SK-MEL-5 (cell line): ENCODE data around the gene WNT9A. TPM values are rescaled to one million over a fixed set of nuclear protein-coding genes. Genes with fewer than 3 reads are reported as not detected.

Experiments used
- DNase-seq: peaks from one replicate; pipeline ENCODE4 v3.0.0-alpha.2; 2016; ENCODE audit warnings: low read depth, low spot score
- in situ Hi-C: cut with HindIII; loops from 2 replicates; pipeline ENCODE4 v1.10.0; 2016; ENCODE audit warnings: low sequenced_read_pairs, high pct_unique_total_duplicates, low pct_unique_long_range_greater_than_20kb
- total RNA-seq: library from RNA; depleted of rRNA; stranded (reverse); fragments of >200 nt; shearing (Covaris generic); gene quantifications from 2 replicates; pipeline ENCODE4 v1.2.3, GENCODE V29; 2014

Gene WNT9A
- total RNA-seq, 1 experiment from 2014 or later, result not detected

GRCh38 chr1:227944931-227945890, 2.5 kb downstream of the WNT9A start:
- no peak for DNase-seq
- in situ Hi-C loops, result no loop called here

GRCh38 chr1:227944090-227944930, 3.4 kb downstream of the WNT9A start:
- in situ Hi-C loops, result no loop called here

GRCh38 chr1:227943381-227944089, 4.2 kb downstream of the WNT9A start:
- in situ Hi-C loops, result no loop called here
- no peak for DNase-seq

More at GRCh38 chr1:227944090-227944930, 3.4 kb downstream of the WNT9A start:
- DNase-seq, result no peak

GRCh38 chr1:227942716-227943261, 4.9 kb downstream of the WNT9A start:
- in situ Hi-C loops, result no loop called here
- no peak for DNase-seq

- no peak for DNase-seq
- in situ Hi-C loops, result no loop called here
Measured at GRCh38 chr1:227942021-227942715, 5.6 kb downstream of the WNT9A start.

- DNase-seq, result no peak
- in situ Hi-C loops, result no loop called here
Measured at GRCh38 chr1:227941509-227942020, 6.2 kb downstream of the WNT9A start.

- in situ Hi-C loops, result no loop called here
- no peak for DNase-seq
Measured at GRCh38 chr1:227940791-227941241, 6.9 kb downstream of the WNT9A start.

GRCh38 chr1:227939791-227940771, 7.7 kb downstream of the WNT9A start:
- in situ Hi-C loops, result no loop called here
- DNase-seq, result no peak

GRCh38 chr1:227938911-227939790, 8.6 kb downstream of the WNT9A start:
- no peak for DNase-seq
- in situ Hi-C loops, result no loop called here

- in situ Hi-C loops, result no loop called here
- no peak for DNase-seq
Measured at GRCh38 chr1:227938276-227938675, 9.5 kb downstream of the WNT9A start.

GRCh38 chr1:227937838-227938145, 9.9 kb downstream of the WNT9A start:
- DNase-seq, result no peak
- in situ Hi-C loops, result no loop called here

- no peak for DNase-seq
- in situ Hi-C loops, result no loop called here
Measured at GRCh38 chr1:227937031-227937837, 10.5 kb downstream of the WNT9A start.

- in situ Hi-C loops, result no loop called here
- DNase-seq, result no peak
Measured at GRCh38 chr1:227935826-227936225, 11.9 kb downstream of the WNT9A start.
